ENCODE measurements around the gene LARP4B.

- TF ChIP-seq CTCF (optimal IDR thresholded peaks at IDR 0.05 in 1 of 3, IDR thresholded peaks at IDR 0.05 in 1 of 3, conservative IDR thresholded peaks at IDR 0.05 in 1 of 3; ENCODE audit: extremely low read depth in 1 of 3, insufficient read depth in 2 of 3, low read length in 3 of 3), result no peak
- TF ChIP-seq EZH2 (IDR thresholded peaks at IDR 0.05; ENCODE audit: low read length), result no peak
Observed at GRCh38 chr10:805620-806305, 125.7 kb downstream of the LARP4B start.
